ENCODE measurements around the gene PLEKHA7.
"Not testable (repeated sequence)": the region's sequence is repeated elsewhere in the genome, so short reads cannot be mapped to it uniquely, and the experiment has no call there.

PLEKHA7 gene

DNA sequence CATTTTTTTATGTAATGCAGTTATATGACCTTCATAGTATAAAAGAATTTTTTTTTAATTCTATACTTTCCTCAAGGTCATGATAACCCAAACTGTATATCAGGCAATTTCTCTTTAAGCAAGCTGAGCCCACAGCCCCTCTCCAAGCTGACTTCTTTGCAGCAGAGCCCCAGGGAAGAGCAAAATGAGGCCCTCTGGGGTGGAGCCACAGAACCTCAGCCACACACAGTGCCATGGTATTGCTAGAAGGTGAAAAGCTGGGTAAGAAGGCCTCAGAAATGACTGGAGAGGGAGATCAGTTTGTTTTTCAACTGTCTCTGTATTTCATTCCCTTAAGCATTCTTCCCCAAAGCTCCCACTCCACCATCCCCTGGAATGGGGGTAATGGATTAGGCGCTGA, 108.8 kb downstream of the PLEKHA7 start:
- no peak for DNase-seq

DNA sequence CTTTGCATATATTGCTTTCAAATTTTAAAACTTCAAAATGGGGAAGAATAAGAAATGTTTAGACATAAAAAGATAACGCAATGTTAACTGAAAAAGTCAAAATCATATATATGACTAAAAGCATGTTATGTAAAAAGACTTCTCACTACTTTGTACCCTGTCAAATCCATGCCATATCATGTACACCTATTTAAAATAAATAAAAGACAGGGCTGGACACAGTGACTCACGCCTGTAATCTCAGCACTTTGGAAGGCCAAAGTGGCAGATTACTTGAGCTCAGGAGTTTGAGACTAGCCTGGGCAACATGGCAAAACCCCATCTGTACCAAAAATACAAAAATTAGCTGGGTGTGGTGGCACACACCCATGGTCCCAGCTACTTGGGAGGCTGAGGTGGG, 109.5 kb downstream of the PLEKHA7 start:
- not testable (repeated sequence) for DNase-seq

DNA sequence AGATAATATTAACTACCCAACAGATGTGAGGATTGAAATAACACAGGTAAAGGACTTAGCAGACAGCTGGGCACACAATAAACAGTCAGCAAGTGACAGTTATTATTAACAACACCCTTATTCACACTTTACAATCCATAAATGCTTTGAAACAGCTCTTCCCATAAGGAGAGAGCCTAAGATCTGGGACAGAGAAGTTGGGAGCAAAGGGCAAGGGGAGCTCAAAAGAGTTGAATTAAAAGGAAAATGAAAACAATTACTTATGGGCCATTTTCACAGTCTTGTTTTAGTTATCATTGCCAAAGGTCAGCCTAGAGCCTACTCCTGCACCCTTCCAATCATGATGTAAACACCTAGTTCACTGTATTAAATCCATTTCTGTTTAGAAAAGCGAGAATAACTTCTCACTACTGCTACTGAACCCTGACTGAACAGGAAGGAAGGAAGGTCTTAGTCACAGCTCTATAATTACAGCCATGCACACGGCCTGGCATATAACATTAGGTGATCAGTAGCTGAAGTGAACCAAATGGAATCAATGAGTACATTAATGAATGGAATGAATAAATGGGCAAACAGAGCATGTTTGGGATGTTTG, 111.3 kb downstream of the PLEKHA7 start:
- DNase-seq = no peak

DNA sequence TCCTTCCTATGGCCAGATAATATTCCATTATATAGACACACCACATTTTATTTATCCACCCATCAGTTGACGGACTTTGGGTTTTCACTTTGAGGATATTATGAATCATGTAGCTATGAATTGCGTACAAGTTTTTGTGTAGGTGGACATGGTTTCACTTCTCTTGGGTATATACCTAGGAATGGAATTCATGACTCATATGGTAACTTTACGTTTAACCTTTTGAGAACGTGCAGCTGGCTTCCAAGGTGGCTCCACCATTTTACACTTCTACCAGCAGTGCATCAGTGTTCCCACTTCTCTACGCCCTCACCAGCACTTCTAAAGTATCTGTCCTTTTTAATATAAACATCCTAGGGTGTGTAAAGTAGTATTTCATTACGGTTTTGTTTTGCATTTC, 112.0 kb downstream of the PLEKHA7 start:
- no peak for DNase-seq

DNA sequence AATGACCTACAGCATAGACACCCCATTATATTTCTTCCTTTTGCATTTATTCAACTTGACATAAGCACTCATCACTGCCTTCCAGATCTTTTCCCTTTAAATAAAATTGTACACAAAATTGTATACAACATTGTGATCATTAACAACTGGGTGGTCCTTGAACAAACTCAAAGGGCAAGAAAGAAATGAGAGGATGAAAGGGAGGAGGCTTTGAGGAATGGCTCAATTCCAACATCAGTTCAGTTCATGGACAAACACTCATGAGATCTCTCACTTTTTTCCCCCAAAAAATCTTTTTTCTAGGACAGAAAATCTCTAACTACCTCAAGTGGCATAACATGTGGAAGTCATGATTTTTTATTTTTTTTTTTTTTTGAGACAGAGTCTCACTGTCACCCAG, 113.7 kb downstream of the PLEKHA7 start:
- DNase-seq = no peak

DNA sequence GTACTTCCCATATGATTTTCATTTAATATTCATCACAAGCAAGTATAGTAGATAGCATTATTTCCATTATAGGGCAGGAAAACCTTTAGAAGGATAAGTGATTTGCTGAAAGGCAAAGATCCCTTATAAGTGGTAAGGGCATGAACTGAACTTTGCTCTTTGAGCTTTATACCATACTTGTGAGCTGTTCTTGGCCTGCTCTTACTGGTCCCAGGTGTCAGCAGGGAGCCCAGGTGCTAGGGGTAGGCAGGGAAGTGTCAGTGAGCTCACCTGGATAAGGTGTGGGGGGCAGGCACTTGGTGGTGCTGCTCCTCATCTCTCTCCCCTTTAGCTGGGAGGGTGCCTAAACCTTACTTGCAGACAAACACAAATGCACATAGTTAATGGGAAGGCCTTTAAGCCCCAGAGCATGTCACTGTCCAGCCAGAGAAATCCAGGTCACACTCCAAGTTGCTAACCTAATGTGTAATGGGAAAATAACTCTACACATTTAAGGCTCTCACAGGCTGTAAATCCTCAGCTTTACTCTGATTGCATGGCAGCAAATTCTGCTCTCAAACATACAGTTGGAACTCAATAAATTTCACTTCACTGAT, 114.4 kb downstream of the PLEKHA7 start:
- DNase-seq = no peak

DNA sequence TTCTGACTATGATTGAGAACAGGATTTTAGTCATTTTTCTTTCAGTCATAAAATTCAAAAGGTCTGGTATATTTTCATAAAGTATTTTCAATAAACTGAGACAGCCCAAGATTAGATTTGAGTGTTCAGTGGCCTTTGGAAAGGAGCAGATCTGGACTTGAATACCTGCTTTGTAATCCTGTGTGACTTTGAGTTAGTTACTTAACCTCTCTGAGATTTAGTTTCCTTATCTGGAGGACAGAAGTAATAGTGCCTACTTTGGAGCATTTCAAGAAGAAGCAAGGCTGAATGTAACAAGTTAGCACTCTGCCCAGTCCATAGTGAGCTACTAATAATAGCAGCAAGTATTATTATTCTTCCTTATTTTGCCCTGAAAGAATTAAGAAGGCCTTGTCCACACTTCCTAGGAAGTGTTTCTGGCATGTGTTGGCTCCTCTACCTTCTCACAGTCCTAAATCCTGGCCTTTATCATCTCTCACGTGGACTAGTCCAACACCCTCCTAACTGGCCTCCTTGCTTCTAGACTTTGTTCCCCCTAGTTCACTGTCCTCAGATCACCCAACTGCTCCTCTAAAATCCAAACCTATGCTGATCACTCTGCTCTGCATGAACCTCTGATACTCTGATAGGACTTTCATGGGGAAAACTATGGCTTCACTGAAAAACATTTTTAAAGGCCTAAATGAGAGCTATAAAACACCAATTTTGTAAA, 115.8 kb downstream of the PLEKHA7 start:
- no peak for DNase-seq

DNA sequence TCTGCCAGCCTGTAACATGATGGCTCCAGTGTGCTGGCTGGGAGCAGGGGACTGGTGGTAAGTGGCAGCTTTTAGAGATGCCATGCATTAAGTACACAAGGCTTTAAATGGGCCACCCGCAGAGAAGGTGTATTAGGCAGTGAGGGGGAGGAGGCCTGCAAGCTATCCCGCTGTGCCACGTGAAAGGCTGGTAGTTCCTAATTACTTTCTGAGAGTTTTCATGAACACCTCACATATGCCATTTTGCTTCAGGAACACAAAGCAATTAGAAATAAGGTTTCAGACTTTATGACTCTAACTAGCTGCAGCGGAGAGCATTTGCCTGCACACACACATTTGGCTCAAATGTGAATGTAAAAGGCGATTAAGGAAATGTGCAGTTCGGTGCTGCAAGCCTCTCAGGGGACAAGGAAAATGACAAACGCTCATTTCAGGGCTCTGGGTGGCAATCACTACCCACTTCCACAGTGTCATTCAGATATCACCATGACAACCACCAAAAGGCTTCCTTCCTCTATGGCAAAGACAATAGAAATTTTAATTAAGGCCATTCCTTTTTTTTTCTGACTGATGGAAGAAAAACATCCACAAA, 116.6 kb downstream of the PLEKHA7 start:
- DNase-seq = no peak

DNA sequence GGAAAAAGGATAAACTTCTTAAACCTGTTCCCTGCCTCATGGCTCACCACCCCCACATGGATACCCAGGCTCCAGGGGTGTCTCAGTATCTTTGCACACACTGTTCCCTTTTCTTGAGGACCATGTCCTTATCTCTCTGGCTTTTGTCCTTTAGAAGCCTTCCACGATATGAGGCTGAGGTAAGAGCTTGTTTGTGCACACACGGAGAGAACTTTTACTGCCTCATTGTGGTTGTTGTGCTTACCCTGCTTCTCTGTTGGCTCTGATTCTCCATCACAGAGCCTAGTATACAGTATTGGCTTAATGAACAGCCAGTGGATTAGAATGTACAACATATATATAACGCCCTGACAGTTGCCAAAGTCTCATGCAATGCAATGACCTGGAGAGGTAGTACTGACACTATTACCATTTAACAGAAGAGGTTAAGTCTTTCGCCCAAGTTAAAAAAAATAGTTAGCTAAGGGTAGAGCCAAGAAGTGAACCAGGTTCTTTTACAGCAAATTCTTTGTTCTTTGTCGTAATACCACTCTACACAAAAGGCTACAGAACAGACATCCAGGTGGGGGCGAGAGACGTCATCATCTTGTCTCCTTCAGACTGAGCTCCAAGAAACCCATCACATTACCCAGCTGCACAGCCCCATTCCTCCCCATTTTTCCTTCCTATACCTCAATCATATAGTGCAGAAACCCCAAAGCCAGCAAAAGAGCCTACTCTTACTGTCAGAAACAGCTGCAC, 117.3 kb downstream of the PLEKHA7 start:
- DNase-seq = no peak

DNA sequence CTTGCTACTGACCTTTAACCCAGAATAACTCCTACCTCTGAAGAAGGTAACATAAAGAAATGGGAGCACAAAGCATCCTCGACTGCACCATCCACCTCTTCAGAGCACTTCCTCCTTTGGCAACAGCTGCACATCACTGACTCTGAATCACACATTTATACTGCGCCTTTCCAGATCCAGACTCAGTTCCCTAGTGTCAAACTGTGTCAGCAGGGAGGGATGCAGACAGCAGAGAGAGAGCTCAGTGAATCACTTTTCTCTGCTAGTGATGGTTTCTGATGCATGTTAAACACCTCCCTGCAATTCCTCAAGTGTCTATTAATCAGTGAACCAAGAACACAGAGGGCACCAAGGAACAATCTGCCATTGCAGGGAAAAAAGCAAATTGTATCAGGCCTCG, 118.9 kb downstream of the PLEKHA7 start:
- no peak for DNase-seq

DNA sequence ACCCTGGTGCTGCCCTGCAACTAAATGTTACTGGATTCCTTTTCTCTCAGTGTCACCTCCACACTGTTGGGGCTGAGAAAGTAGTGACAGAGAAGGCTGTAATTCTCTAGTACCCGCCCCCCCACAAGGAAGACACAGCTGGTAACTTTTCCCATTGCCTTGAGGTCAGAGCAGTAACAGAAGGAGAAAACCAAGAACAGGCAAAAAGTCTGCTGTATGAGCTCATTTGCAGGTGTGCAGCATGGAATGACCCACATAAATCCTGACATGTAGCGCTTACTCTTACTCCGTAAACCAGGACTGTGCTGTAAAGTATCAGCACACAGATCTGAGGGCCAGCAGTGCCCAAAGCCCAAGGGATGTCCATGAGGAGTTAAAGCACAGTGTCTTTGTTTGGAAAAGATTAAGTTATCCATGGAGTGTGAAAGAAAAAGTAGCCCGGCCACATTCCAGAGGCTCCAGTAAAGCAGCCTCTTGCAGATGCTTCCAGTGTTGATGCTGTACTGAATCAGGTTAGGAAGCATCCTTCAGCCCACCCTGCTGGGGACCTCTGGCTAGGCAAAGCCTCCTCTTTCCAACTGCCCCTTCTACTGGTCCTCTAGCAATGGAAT, 120.7 kb downstream of the PLEKHA7 start:
- no peak for DNase-seq

DNA sequence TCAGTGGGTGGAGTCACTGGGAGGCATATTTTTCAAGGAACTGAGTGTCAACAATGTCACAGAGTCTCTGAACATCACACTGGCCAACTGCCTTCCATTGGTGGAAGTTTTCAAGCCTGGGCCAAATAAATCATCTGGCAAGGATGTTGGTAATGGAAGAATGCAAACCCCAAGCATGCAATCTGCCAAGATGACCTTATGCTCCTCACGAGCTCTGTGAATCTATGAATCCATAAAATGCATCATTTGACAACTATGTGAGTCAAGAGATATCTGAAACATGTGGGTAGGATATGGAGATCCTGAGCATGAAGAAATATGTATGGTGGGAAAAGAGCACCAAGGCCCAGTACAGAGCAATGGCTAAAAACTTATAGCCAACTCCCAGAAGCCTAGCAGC, 122.2 kb downstream of the PLEKHA7 start:
- no peak for DNase-seq

DNA sequence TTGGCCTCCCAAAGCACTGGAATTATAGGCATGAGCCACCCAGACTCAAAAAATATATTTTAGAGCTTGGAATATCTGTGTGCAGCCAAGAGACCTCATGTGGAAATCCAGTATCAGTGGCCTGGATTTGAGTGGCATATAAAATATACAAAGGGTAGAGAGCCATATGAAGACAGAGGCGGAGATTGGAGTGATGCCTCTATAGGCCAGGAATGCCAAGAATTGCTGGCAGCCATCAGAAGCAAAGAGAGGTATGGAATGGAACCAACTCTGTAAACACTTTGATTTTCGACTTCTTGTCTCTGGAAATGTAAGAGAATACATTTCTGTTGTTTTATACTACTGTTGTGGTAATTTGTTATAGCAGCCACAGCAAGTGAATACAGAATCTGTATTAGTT, 123.0 kb downstream of the PLEKHA7 start:
- no peak for DNase-seq

DNA sequence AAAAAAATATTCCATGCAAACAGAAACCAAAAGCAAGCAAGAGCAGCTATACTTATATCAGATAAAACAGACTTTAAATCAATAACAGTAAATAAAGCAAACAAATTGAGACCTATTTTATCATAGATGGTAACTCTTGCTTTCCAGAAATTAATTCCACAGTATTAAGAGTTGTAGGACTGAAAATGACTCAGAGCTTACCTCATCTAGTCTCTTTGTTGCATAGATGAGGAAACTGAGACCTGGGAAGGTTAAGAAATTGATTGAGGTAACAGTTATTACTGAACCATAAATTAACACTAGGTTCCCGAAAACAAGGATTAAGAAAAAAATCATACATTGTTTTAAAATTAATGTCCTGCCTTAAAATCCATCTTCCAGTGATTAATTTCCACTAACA, 123.8 kb downstream of the PLEKHA7 start:
- DNase-seq = no peak

DNA sequence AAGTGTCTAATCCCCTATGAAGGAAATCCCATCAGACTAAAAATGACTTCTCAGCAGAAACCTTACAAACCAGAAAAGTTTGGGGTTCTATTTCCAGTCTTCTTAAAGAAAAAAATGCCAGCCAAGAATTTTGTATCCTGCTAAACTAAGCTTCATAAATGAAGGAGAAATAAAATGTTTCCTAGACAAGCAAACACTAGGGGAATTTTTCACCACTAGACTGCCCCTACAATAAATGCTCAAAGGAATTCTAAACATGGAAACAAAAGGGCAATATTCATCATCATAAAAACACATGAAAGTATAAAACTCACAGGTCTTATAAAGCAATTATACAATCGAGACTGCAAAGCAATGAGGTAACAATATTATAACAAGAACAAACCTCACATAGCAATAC, 124.3 kb downstream of the PLEKHA7 start:
- DNase-seq = no peak

DNA sequence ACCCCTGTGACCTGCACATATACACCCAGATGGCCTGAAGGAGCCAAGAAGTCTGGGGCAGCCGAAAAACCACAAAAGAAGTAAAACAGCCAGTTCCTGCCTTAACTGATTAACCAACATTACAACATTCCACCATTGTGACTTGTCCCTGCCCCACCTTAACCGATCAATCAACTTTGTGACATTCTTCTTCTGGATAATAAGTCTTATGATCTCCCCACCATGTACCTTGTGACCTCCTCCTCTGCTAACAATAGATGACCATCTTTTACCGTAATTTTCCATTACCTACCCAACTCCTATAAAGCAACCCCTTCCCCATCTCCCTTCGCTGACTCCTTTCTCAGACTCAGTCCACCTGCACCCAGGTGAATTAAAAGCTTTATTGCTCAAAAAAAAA, 125.2 kb downstream of the PLEKHA7 start:
- DNase-seq = not testable (repeated sequence)

DNA sequence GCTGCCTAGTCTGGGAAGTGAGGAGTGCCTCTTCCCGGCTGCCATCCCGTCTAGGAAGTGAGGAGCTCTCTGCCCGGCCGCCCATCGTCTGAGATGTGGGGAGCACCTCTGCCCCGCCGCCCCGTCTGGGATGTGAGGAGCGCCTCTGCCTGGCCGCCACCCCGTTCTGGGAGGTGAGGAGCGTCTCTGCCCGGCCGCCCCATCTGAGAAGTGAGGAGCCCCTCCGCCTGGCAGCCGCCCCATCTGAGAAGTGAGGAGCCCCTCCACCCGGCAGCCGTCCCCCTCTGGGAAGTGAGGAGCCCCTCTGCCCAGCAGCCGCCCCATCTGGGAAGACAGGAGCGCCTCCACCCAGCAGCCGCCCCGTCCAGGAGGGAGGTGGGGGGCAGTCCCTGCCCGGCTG, 126.3 kb downstream of the PLEKHA7 start:
- not testable (repeated sequence) for DNase-seq

DNA sequence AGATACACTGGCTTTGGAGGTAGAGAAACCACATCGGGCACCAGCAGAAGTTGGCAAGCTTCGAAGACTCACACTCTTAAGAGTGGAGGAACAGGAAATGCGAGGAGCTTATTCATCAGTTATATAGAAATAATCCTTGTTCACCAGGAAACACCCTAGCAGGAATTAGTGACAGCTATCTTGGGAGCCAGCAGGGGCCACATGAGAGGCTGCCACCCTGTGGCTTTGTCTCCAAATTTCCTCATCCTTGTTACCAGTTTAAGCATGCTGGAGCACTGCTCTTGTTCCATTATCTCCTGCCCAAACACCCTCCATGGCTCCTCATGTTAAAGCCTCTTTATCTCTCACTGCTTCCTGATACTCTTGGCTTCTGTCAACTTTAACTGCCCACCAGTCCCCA, 131.0 kb downstream of the PLEKHA7 start:
- DNase-seq = no peak

DNA sequence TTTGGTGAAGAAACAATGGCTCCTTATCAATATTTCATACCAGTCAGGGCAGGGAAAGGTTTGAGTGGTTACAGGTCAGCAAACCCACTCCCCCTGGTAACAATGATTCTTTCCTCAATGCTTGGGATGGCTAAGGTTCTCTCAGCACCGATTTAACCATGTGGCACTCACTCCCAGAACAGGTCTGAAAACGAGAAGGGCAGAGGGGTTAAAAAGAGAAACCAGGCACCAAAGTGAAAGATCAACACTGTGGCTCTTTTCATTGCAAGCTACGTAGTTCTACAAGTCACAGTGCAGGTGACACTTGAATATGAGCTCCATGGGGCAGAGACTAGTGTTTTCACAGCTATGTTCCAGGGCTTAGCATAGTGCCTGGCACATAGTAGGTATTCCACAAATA, 132.4 kb downstream of the PLEKHA7 start:
- DNase-seq = no peak

DNA sequence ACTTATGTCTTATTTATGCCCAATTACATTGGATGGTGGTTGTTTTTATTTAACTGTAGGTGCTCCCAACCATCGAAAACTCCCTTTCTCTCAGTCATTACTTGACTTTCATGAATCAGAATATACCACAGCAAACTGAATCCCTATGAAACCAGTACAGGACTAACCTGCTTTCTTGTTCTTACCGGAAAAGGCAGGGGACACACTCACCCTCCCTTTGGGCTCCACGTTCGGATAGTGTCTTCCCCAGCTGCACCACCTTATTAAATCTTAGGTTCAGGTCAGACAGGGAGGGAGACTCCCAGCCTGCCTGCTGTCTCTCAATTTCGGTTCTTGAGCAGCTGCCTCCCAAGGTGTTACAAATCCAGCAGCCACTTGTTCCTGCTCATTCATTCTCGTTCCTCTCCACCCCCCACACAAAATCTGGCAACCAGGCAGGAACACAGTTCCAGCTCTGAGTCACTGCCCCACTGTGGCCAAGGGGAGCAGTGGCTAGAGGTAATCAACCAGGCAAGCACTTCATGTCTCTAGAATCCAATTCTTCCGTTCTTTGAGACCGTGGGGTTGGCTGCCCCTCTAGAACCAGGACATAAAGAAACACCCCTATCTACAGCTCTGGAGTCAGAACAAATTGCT, 133.0 kb downstream of the PLEKHA7 start:
- DNase-seq = no peak

DNA sequence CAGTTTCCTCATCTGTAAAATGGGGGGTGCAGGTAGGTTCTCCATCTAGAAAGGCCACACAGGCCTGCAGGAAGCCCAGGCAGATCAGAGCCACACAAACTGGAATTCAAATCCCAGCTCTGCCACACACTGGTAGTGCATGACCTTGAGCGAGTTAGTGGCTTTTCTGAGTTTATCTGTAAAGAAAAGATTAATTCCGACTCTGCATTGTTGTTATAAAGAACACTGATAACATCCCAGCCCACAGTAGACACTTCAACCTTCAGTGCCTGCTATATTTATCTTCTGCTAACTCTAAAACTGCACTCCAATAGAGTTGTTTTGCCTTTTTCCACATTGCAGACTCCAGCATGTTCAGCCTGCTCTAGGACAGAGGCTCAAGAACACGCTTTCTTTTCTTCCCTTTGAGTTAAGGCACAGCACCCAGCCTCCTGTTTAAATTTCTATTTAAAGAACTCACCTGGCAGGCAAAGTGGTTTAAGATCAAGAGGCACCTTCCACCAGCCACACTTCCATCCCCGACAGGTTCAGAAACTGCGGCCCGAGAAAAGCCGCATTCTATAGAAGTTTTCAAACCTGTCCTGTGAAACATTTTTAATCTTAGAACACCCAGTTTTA, 133.9 kb downstream of the PLEKHA7 start:
- DNase-seq = no peak

DNA sequence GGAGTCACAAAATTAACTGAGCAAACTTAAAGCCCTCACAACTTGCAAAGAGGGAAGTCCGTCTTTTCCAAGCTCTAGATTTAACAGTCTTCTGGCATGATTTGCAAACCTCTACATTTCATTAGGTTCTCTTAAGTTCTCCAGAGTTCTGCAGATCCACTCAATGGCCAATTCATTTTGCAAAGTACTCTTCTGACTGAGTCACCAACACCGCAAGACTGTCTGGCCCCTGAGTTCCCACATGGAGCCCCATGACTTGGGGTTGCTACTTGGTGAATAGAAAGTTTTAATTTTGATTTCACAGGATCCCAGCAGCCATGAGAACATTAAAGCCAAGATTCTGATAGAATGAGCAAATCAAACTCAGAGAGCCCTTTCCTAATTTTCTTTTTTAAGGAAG, 134.5 kb downstream of the PLEKHA7 start:
- no peak for DNase-seq
